ENCODE results near the gene LKAAEAR1. TPM values are rescaled to one million over a fixed set of nuclear protein-coding genes. Genes with fewer than 3 reads are reported as not detected.
A peak's percentile ranks its signal among the peaks of the same experiment; 100 is the strongest.

The LKAAEAR1 gene
- total RNA-seq, 2 donors from 2014 or later = not detected

- H3K4me1 Mint-ChIP-seq = peaks cover 14% of the 10 kb centered on the region
- no peak overlapping the region for H3K4me3 Mint-ChIP-seq
- no peaks in the 10 kb centered on the region for H3K9me3 ChIP-seq (ENCODE audit: control insufficient read depth, low read length)
- no peaks in the 10 kb centered on the region for H3K27me3 ChIP-seq (ENCODE audit: control insufficient read depth, insufficient read depth, low read length, poor library complexity, severe bottlenecking)
- TF ChIP-seq CTCF (conservative IDR thresholded peaks at IDR 0.05) = no peak
- H3K27ac ChIP-seq (ENCODE audit: low read depth, low read length) = no peak overlapping the region
- H3K9ac ChIP-seq (ENCODE audit: extremely low read depth, low read length, poor library complexity, severe bottlenecking) = no peak overlapping the region
- no peak overlapping the region for H3K27ac Mint-ChIP-seq
- DNase-seq = no peak
- H3K4me3 ChIP-seq (ENCODE audit: low read length) = no peak overlapping the region
- no peaks in the 10 kb centered on the region for H3K9me3 Mint-ChIP-seq
- peaks cover 3% of the 10 kb centered on the region for H3K27me3 Mint-ChIP-seq (ENCODE audit: insufficient read depth)
- H3K36me3 ChIP-seq (ENCODE audit: control insufficient read depth, insufficient read depth, low read length) = no peaks in the 10 kb centered on the region
- WGBS, 2 experiments (ENCODE audit: insufficient coverage in 1 of 2, insufficient read length in 1 of 2) = 90 to 94% methylated on average over 8 to 12 of the region's 12 CpGs
- H3K36me3 Mint-ChIP-seq (ENCODE audit: low read depth) = no peaks in the 10 kb centered on the region
- H3K4me1 ChIP-seq (ENCODE audit: control insufficient read depth, insufficient read depth, low read length) = no peaks in the 10 kb centered on the region
Measured at GRCh38 chr20:64067733-64068307, 16.4 kb downstream of the LKAAEAR1 start.

- no peaks in the 10 kb centered on the region for H3K27me3 ChIP-seq (ENCODE audit: control insufficient read depth, insufficient read depth, low read length, poor library complexity, severe bottlenecking)
- no peaks in the 10 kb centered on the region for H3K4me1 ChIP-seq (ENCODE audit: control insufficient read depth, insufficient read depth, low read length)
- 85 to 88% methylated on average over 4 to 6 of the region's 6 CpGs for WGBS, 2 experiments (ENCODE audit: insufficient coverage in 1 of 2, insufficient read length in 1 of 2)
- no peak for DNase-seq
- no peaks in the 10 kb centered on the region for H3K9me3 ChIP-seq (ENCODE audit: control insufficient read depth, low read length)
- no peak overlapping the region for H3K4me3 ChIP-seq (ENCODE audit: low read length)
- no peak overlapping the region for H3K9ac ChIP-seq (ENCODE audit: extremely low read depth, low read length, poor library complexity, severe bottlenecking)
- Mint-ChIP-seq H3K27me3 (ENCODE audit: insufficient read depth) (peaks cover 3% of the 10 kb centered on the region), H3K4me1 (peaks cover 14% of the 10 kb centered on the region), H3K4me3 (no peak overlapping the region), H3K36me3 (ENCODE audit: low read depth) (no peaks in the 10 kb centered on the region), H3K9me3 (no peaks in the 10 kb centered on the region), H3K27ac (no peak overlapping the region)
- no peak for TF ChIP-seq CTCF (conservative IDR thresholded peaks at IDR 0.05)
- H3K27ac ChIP-seq (ENCODE audit: low read depth, low read length) = no peak overlapping the region
- H3K36me3 ChIP-seq (ENCODE audit: control insufficient read depth, insufficient read depth, low read length) = no peaks in the 10 kb centered on the region
Measured at GRCh38 chr20:64067005-64067632, 17.1 kb downstream of the LKAAEAR1 start.

- Histone ChIP-seq H3K9me3 (ENCODE audit: control insufficient read depth, low read length) (no peaks in the 10 kb centered on the region), H3K27me3 (ENCODE audit: control insufficient read depth, insufficient read depth, low read length, poor library complexity, severe bottlenecking) (no peaks in the 10 kb centered on the region), H3K9ac (ENCODE audit: extremely low read depth, low read length, poor library complexity, severe bottlenecking) (no peak overlapping the region), H3K27ac (ENCODE audit: low read depth, low read length) (no peak overlapping the region), H3K36me3 (ENCODE audit: control insufficient read depth, insufficient read depth, low read length) (no peaks in the 10 kb centered on the region), H3K4me1 (ENCODE audit: control insufficient read depth, insufficient read depth, low read length) (no peaks in the 10 kb centered on the region), H3K4me3 (ENCODE audit: low read length) (no peak overlapping the region)
- peak; percentile 80 for DNase-seq
- 44 to 57% methylated on average over 4 to 5 of the region's 5 CpGs for WGBS, 2 experiments (ENCODE audit: insufficient coverage in 1 of 2, insufficient read length in 1 of 2)
- Mint-ChIP-seq H3K4me1 (peaks cover 14% of the 10 kb centered on the region), H3K9me3 (no peaks in the 10 kb centered on the region), H3K36me3 (ENCODE audit: low read depth) (no peaks in the 10 kb centered on the region), H3K27me3 (ENCODE audit: insufficient read depth) (peaks cover 3% of the 10 kb centered on the region), H3K4me3 (no peak overlapping the region), H3K27ac (no peak overlapping the region)
- TF ChIP-seq CTCF (conservative IDR thresholded peaks at IDR 0.05) = no peak
Measured at GRCh38 chr20:64065974-64066343, 18.2 kb downstream of the LKAAEAR1 start.
